RWPE1 (cell line): Measurements from ENCODE around the gene RDH13.
"Not testable (repeated sequence)": the region's sequence is repeated elsewhere in the genome, so short reads cannot be mapped to it uniquely, and the experiment has no call there.

ENCODE experiments used
- CTCF ChIA-PET: fragments of 350-600 bp; sonication (Branson Sonifier 250); formaldehyde crosslinking; extraction: SDS; loops from one replicate; lab custom pipeline; 2021; lab: Yijun Ruan, JAX
- POLR2A ChIA-PET: fragments of 400-600 bp; formaldehyde crosslinking; extraction: SDS; loops from one replicate; lab custom pipeline; 2020; ENCODE audit warnings: antibody characterized with exemption; ENCODE audit not compliant: low non-redundant PET; lab: Yijun Ruan, JAX
- DNase-seq: peaks from one replicate; pipeline ENCODE4 v3.0.0; 2012; ENCODE audit warnings: low spot score
- H3K27ac ChIP-seq: fragments of 450-650 bp; 2 replicates; pipeline ENCODE4 v1.5.1; 2017
- TF ChIP-seq, protein P1 (sequence below): fragments of 450-650 bp; conservative IDR thresholded peaks from 2 replicates; pipeline ENCODE4 v1.5.1; 2017; ENCODE audit warnings: low read depth, mild to moderate bottlenecking

Gene RDH13

DNA sequence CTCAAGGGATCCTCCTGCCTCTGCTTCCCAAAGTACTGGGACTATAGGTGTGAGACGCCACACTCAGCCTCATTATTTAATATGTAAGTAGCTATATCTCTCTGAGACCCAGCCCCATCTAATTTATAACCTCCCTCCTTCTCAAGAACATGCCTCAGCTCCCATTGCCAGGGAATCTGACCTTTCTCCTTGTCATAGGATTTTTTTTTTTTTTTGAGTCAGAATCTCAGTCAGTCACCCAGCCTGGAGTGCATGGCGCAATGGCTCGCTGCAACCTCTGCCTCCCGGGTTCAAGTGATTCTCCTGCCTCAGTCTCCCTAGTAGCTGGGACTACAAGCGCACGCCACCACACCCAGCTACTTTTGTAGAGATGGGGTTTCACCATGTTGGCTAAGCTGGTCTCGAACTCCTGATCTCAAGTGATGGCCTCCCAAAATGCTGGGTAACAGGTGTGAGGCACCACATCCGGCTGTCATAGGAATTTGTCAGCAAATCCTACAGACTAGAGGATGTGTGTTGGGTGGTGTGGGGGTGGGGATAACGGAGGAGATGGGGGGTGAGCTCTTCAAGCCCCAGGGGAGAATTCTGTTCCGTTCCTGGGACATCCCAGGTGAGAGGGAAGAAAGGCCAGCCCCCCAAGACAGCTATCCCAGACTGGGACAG lies 7.6 kb upstream of the RDH13 start:
- H3K27ac ChIP-seq = no peak overlapping the region; the same call in 1 of the 2 replicates
- TF ChIP-seq, protein P1, sequence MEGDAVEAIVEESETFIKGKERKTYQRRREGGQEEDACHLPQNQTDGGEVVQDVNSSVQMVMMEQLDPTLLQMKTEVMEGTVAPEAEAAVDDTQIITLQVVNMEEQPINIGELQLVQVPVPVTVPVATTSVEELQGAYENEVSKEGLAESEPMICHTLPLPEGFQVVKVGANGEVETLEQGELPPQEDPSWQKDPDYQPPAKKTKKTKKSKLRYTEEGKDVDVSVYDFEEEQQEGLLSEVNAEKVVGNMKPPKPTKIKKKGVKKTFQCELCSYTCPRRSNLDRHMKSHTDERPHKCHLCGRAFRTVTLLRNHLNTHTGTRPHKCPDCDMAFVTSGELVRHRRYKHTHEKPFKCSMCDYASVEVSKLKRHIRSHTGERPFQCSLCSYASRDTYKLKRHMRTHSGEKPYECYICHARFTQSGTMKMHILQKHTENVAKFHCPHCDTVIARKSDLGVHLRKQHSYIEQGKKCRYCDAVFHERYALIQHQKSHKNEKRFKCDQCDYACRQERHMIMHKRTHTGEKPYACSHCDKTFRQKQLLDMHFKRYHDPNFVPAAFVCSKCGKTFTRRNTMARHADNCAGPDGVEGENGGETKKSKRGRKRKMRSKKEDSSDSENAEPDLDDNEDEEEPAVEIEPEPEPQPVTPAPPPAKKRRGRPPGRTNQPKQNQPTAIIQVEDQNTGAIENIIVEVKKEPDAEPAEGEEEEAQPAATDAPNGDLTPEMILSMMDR = no peak
- CTCF ChIA-PET = interaction anchor here (0.7 kb wide), 2 partner anchors 18 to 231 kb away, joined by 3 read pairs; no protein-coding TSS in a partner anchor
- POLR2A ChIA-PET = no interaction called here
- no peak for DNase-seq

DNA sequence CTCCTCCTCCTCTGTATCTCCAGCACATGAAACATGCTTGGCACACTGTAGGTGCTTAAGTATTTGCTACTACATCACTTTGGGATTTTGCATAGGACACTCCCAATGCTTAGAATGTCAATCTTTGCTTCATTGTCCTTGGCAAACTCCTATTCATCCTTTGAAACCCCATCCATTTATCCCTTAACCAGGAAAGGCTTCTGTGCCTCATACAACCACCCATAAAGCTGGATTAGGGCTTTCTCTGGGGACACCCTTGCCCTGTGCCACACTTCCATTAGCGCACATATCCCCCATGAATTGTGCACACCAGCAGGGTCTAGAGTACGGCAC lies 6.9 kb upstream of the RDH13 start:
- TF ChIP-seq, protein P1 = no peak
- CTCF ChIA-PET = interaction anchor here (0.7 kb wide), 2 partner anchors 19 to 232 kb away, joined by 3 read pairs; no protein-coding TSS in a partner anchor
- DNase-seq = no peak
- POLR2A ChIA-PET = no interaction called here
- no peak overlapping the region for H3K27ac ChIP-seq

DNA sequence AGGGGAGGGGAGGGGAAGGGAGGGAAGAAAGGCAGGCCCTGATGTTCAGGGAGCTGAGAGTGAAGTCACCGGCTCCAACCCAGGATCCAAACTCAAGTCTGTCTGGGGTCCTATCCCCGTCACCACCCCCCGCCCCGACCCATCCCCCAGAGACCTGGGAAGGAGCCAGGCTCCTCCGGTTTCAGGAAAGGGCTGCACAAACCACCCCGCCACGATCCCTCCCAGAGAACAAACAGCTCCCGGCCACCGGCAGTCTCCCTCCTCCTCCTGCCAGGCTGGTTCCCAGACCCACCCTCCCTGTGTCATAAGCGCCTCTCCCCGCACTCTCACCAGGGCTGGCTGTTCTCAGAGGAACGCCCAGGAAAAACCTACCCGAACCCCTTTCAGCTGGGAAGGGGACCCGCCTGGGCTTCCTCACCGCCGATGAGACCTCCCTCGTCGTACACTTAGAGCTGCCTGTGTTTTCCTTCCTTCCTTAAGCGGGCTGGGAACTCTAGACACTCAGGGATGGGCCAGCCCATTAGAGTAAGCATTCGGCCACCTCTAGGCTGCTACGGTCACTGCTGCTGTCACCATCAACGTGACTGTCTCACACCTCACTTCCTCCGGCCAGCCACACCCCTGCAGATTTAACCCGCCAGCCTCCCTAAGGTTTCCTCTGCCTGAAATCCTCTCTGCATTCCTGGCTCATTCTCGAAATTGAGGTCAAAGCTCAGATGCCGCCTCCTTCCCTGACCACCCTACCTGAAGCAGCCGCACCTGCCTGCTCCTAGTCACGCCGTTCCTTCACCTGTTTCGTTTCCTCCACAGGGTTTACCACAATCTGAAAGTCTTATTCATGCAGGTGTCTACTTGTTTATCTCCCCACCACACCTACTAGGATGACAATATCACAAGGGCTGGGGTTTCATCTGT lies 6.3 kb upstream of the RDH13 start:
- ChIA-PET CTCF (no interaction called here), POLR2A (interaction anchor here (0.6 to 1.0 kb wide), 3 partner anchors 10 to 435 kb away, joined by 3 to 4 read pairs (median 3); no protein-coding TSS in a partner anchor)
- peak overlapping the region; percentile 61 for H3K27ac ChIP-seq
- TF ChIP-seq, protein P1 = no peak
- DNase-seq = peak; percentile 56

DNA sequence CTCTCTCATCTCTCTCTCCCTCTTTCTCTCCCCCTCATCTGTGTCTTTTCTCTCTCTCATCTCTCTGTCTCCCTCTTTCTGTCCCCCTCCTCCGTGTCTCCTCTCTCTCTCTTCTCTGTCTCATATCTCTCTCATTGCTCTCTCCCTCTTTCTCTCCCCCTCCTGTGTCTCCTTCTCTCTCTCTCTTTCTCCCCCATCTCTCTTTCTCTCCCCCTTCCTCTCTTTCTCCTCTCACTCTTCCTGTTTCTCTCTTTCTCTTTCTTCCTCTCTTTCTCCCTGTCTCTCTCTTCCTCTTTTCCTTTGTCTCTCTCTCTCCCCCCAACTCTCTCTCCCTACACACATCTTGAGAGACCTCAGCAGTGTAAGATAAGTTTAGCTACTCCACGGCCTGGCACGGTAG lies 4.9 kb upstream of the RDH13 start:
- ChIA-PET POLR2A (no interaction called here), CTCF (interaction anchor here (0.6 kb wide), 1 partner anchor 65 kb away, joined by 3 read pairs; no protein-coding TSS in a partner anchor)
- no peak for DNase-seq
- no peak overlapping the region for H3K27ac ChIP-seq
- TF ChIP-seq, protein P1 = no peak

DNA sequence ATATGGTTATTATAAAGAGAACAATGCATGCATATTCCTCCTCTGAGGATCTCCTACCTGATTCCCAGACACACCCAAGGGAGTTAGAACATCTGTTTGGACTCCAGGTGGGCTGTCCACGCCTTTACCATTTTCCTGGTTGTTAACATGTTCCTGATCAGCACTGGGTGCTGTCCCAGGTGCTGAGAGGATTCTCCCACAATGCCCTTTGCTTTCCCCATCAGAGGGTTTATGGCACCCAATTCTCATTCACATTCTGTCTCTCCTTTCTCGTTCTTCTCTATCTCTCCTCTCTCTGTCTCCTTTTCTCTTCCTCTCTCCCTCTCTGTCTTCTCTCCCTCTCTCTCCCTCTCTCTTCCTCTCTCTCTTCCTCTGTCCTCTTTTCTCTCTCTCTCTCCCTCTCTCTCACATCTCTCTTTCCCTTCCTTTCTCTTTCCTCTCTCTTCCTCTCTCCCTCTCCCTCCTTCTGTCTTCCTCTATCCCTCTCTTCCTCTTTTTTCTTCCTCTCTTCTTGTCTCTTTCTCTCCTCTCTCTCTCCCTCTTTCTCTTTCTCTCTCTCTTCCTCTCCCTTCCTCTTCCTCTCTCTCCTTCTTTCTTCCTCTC lies 3.3 kb upstream of the RDH13 start:
- TF ChIP-seq, protein P1 = no peak
- no peak for DNase-seq
- CTCF ChIA-PET = no interaction called here
- POLR2A ChIA-PET = no interaction called here
- H3K27ac ChIP-seq = no peak overlapping the region

DNA sequence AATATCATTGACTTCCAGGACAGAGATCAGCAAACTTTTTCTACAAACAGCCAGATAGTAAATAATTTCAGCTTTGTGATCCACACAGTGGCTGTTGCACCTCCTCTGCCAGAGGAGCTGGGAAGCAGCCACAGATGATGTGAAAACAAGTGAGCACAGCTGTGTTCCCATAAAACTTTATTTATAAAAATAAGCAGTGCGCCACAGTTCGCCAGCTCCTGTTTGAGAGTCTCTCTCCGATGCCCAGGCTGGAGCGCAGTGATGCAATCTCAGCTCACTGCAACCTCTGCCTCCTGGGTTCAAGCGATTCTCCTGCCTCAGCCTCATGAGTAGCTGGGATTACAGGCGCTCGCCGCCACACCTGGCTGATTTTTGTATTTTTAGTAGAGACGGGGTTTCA lies 2.6 kb upstream of the RDH13 start:
- H3K27ac ChIP-seq, DNase-seq, CTCF ChIA-PET, POLR2A ChIA-PET: not testable (repeated sequence)
